Large intestine (tissue), 3 donors: ENCODE measurements around the gene C2CD5. TPM values are rescaled to one million over a fixed set of nuclear protein-coding genes. Genes with fewer than 3 reads are reported as not detected.
"Not testable (repeated sequence)": the region's sequence is repeated elsewhere in the genome, so short reads cannot be mapped to it uniquely, and the experiment has no call there.

Source experiments
- DNase-seq, 2 donors: peaks; one replicate each; pipeline versions ENCODE4 v3.0.0 to v3.0.0-alpha.2; 2013
- H3K27ac ChIP-seq: one replicate; pipeline ENCODE4 v1.5.1; 2013; ENCODE audit warnings: low read length
- H3K27me3 ChIP-seq: 2 replicates; pipeline ENCODE4 v1.6.1; 2013; ENCODE audit warnings: low read length; ENCODE audit not compliant: control insufficient read depth, insufficient read depth
- H3K36me3 ChIP-seq: 2 replicates; pipeline ENCODE4 v1.6.1; 2013; ENCODE audit warnings: low read length; ENCODE audit not compliant: control insufficient read depth, insufficient read depth
- H3K4me1 ChIP-seq: one replicate; pipeline ENCODE4 v1.6.1; 2013; ENCODE audit warnings: low read length; ENCODE audit not compliant: control insufficient read depth, insufficient read depth
- H3K4me3 ChIP-seq: one replicate; pipeline ENCODE4 v1.5.1; 2013; ENCODE audit warnings: low read length
- H3K9me3 ChIP-seq: one replicate; pipeline ENCODE4 v1.6.1; 2013; ENCODE audit warnings: mild to moderate bottlenecking, low read depth, low read length, moderate library complexity; ENCODE audit not compliant: control insufficient read depth
- WGBS: methylation state at CpG from one replicate; pipeline ENCODE4 v1.1.5; 2013; ENCODE audit warnings: low lambda C conversion rate; ENCODE audit not compliant: insufficient coverage; 5-methylcytosine and 5-hydroxymethylcytosine counted together
- polyA plus RNA-seq: library from polyadenylated mRNA; unstranded; fragments of 120-200 nt; gene quantifications from one replicate; pipeline ENCODE4 v1.2.1, GENCODE V29; 2013

The C2CD5 gene
- polyA plus RNA-seq, 1 donor = 61.6 TPM

DNA sequence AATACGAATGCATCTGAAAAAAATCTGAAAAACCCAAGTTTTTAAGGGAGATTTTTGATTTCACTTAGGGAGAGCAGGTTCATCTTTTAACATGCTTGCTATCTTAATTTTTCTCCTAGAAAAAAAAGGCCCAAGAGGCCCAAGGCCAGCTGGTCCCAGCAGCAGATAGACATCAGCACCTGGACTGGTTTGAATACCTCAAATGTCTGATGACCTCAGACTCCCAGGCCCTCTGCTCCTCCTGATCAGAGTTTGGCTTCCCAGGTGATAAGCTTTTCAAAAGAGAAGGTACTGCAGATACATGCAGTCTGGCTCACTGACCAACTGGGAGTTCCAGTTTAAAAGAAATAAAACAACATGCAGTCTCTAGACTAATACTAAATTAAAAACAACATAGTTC lies 82.6 kb downstream of the C2CD5 start:
- Histone ChIP-seq H3K4me1 (no peaks in the 10 kb centered on the region), H3K27ac (no peak overlapping the region), H3K27me3 (no peaks in the 10 kb centered on the region), H3K4me3 (no peak overlapping the region), H3K9me3 (no peaks in the 10 kb centered on the region), H3K36me3 (peaks cover 4% of the 10 kb centered on the region)
- WGBS = no CpG with 5 or more reads among the region's 1 CpG
- DNase-seq = no peak

DNA sequence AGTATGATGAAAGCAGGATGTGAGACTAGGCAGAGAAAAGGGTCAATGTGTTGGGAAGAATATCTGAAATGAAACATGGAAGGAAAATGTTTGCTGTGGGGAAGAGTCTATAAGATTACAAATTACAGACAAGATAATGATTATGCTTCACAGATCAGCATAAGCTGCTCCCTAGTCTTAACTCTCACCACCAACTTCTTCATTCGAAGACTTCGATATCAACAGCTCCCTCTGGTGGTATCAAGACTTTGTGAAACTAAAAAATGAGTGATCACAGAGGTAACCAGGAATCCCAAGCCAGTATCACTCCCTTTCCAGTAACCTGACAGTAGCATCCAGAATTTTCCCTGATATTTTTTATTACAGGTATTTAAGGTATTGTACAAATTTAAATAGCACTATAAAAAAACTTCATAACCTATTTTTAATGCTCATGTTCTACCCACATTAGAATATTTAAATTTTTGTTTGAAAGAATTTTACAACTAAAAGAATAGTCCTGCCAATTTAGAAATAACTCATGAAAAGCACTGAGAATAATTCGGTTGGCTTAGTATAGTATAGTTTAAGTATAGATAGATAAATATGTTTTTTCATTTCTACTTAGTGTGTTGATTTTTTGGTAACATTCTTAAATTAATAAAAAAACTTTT lies 84.4 kb downstream of the C2CD5 start:
- 57% methylated on average over 1 of the region's 3 CpGs for WGBS
- no peaks in the 10 kb centered on the region for H3K9me3 ChIP-seq
- H3K36me3 ChIP-seq = peaks cover 2% of the 10 kb centered on the region
- no peak overlapping the region for H3K27ac ChIP-seq
- no peak overlapping the region for H3K4me3 ChIP-seq
- H3K4me1 ChIP-seq = no peaks in the 10 kb centered on the region
- DNase-seq = peak in 1 of 2 donors; percentile 16
- H3K27me3 ChIP-seq = no peaks in the 10 kb centered on the region

DNA sequence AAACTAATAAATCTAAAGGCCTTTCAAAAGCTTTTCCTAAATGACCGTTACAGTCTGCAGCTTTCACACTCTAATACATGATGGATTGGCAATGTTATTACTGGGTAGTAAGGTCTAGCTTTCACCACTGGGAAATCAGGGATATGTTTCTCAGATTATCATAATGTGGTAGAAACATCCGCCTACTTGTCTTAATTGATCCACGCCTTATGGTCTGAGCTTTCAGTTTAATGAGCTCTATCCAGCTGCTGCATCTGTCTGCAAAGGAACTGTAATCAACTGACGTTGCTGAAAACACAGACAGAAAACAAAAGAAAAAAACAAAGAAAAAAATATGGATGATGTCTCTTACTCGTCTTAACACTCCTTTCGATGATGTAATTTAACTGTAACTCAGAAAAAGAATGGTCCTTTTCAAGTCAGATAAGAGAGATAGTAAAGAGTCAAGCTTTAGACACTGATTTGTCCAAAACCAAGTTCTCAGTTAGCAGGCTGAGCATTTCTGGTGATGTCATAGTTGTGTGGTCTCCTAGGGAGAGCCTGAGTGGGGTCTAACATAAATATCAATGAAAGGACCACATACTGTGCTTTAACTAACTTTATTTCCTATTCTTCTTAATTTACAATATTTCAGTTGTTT lies 85.9 kb downstream of the C2CD5 start:
- Histone ChIP-seq H3K27ac (no peak overlapping the region), H3K9me3 (no peaks in the 10 kb centered on the region), H3K4me3 (no peak overlapping the region), H3K36me3 (peaks cover 7% of the 10 kb centered on the region), H3K4me1 (no peaks in the 10 kb centered on the region), H3K27me3 (no peaks in the 10 kb centered on the region)
- WGBS = 79% methylated on average over 4 of the region's 6 CpGs
- no peak for DNase-seq

GRCh38 chr12:22457085-22457484 lies 87.3 kb downstream of the C2CD5 start:
- Histone ChIP-seq H3K27ac (no peak overlapping the region), H3K4me1 (no peaks in the 10 kb centered on the region), H3K36me3 (peaks cover 12% of the 10 kb centered on the region), H3K27me3 (no peaks in the 10 kb centered on the region), H3K9me3 (no peaks in the 10 kb centered on the region), H3K4me3 (no peak overlapping the region)
- whole genome bisulfite sequencing = 100% methylated on average over 2 of the region's 4 CpGs
- no peak for DNase-seq

GRCh38 chr12:22453511-22453910 lies 90.8 kb downstream of the C2CD5 start:
- WGBS = 100% methylated on average over 1 of the region's 3 CpGs
- Histone ChIP-seq H3K4me3 (no peak overlapping the region), H3K4me1 (no peaks in the 10 kb centered on the region), H3K9me3 (no peaks in the 10 kb centered on the region), H3K36me3 (peaks cover 12% of the 10 kb centered on the region), H3K27me3 (no peaks in the 10 kb centered on the region), H3K27ac (no peak overlapping the region)
- DNase-seq = no peak

DNA sequence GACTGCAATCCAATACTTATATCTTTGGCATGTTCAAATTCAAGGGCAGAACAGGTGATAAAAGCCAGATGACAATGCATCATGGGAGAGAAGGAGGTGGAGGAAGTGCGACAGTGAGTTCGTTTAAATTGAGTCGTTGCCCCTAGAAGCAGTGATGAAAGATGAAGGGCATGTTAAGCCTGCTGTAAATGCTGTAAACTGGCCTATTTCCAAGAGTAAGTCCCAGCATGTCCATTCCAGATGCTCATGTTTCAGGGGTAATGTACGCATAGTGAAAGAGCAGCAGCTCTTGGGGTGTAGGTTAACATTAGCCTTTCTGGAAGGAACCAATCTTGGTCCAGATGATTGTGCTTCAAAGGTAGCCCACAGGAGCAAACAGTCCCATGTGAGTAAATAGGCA lies 97.1 kb downstream of the C2CD5 start:
- H3K27me3 ChIP-seq = no peaks in the 10 kb centered on the region
- H3K27ac ChIP-seq = no peak overlapping the region
- H3K4me3 ChIP-seq = no peak overlapping the region
- no peak for DNase-seq
- WGBS = 87% methylated on average over 3 of the region's 4 CpGs
- peaks cover 1% of the 10 kb centered on the region for H3K36me3 ChIP-seq
- H3K9me3 ChIP-seq = no peaks in the 10 kb centered on the region
- H3K4me1 ChIP-seq = no peaks in the 10 kb centered on the region

GRCh38 chr12:22444317-22444665 lies 100.1 kb downstream of the C2CD5 start:
- H3K27me3 ChIP-seq, H3K4me1 ChIP-seq, DNase-seq, H3K4me3 ChIP-seq, H3K36me3 ChIP-seq, H3K27ac ChIP-seq, H3K9me3 ChIP-seq: not testable (repeated sequence)
- WGBS = no CpG with 5 or more reads among the region's 11 CpGs

DNA sequence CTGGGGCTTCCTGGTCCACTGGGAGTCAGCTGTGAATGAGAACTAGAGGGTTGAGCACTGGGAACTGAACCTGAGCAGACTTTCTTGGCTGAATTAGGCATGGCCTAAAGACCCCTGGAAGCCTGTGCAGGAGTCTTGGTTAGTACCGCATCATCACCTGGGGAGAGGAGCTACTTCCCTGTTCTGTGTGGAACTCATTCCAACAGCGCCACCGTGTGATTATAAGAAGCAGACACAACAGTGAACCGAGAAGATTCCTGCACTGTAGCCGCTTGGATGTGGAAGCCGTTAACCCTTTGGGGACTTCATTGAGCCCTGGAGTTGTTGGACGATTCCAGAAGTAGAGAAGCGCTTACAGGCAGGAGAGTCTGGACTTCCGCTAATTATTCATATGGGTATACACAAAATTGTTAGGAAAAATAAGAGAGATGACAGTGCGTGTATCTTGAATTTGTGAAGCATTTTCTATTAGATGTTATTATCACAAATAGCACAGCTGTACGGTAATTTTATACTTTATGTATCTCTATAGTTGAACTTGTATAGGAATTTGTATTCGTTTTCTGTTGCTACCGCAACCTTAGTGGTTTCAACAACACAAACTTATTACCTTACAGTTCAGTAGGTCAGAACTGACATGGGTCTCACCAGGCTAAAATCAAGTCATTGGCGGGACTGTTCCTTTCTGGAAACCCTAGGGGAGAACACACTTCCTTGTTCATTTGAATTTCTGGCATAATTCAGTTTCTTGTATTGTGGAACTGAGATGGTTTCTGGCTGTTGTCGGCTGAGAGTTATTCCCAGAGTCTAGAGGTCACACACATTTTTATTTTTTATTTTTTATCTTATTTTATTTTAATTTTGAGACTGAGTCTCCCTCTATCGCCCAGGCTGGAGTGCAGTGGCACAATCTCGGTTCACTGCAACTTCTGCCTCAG lies 100.7 kb downstream of the C2CD5 start:
- Histone ChIP-seq H3K4me1 (no peaks in the 10 kb centered on the region), H3K4me3 (no peak overlapping the region), H3K27me3 (no peaks in the 10 kb centered on the region), H3K9me3 (no peaks in the 10 kb centered on the region), H3K27ac (no peak overlapping the region), H3K36me3 (no peaks in the 10 kb centered on the region)
- WGBS = 60% methylated on average over 3 of the region's 17 CpGs
- peak; percentile 59 to 61 for DNase-seq

- peak in 1 of 2 donors; percentile 7 for DNase-seq
- WGBS = no CpG with 5 or more reads among the region's 10 CpGs
- H3K4me3 ChIP-seq = no peak overlapping the region
- H3K36me3 ChIP-seq = no peaks in the 10 kb centered on the region
- no peaks in the 10 kb centered on the region for H3K27me3 ChIP-seq
- H3K27ac ChIP-seq = no peak overlapping the region
- H3K4me1 ChIP-seq = no peaks in the 10 kb centered on the region
- no peaks in the 10 kb centered on the region for H3K9me3 ChIP-seq
Observed at GRCh38 chr12:22437031-22437806, 107.1 kb downstream of the C2CD5 start.

GRCh38 chr12:22435583-22435982 lies 108.8 kb downstream of the C2CD5 start:
- Histone ChIP-seq H3K4me1 (no peaks in the 10 kb centered on the region), H3K27me3 (no peaks in the 10 kb centered on the region), H3K4me3 (no peak overlapping the region), H3K9me3 (no peaks in the 10 kb centered on the region), H3K36me3 (no peaks in the 10 kb centered on the region), H3K27ac (no peak overlapping the region)
- no peak for DNase-seq
- WGBS = 96% methylated on average over 2 of the region's 3 CpGs
